ENCODE measurements around the gene DCTPP1. TPM values are rescaled to one million over a fixed set of nuclear protein-coding genes. Genes with fewer than 3 reads are reported as not detected.
A peak's percentile ranks its signal among the peaks of the same experiment; 100 is the strongest.

DCTPP1 gene
- total and polyA plus RNA-seq, 2 of the 13 experiments (the other 11 are each of a cell fraction or from before 2014, with no cell fraction given), result 54.8 to 74.4 TPM

DNA sequence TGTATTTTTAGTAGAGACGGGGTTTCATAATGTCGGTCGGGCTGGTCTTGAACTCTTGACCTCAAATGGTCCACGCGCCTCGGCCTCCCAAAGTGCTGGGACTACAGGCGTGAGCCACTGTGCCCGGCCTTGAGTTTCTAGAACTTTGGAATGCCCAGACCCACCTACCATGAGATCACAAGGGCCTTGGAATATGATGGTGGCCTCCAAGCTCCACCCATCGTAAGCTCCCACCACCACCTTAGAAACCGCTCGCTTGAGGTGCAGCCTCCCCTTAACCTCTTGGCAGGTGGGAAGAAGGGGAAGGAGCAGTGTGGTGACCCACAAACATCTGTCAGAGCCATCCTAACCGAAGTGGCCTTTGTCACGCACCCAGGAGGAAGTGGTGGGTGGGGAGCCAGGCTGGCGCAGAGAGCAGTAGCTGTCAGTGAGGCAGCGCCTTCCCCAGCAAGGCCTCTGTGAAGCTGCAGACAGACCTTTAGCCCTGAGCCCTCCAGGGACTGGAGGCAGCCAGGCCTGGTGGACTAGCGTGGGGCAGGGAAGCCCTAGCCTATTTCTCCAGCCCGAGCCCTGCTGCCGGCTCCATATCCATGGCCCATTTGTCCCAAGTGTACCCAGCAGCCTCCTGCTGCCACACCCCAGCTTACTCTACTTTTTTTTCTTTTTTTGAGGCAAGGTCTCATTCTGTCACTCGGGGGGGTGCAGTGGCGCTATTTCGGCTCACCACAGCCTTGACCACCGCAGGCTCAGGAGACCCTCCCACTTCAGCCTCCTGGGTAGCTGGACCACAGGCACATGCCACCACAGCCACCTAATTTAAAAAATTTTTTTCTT is 28.9 kb upstream of the DCTPP1 start (continued):
- TF ChIP-seq, protein P1, sequence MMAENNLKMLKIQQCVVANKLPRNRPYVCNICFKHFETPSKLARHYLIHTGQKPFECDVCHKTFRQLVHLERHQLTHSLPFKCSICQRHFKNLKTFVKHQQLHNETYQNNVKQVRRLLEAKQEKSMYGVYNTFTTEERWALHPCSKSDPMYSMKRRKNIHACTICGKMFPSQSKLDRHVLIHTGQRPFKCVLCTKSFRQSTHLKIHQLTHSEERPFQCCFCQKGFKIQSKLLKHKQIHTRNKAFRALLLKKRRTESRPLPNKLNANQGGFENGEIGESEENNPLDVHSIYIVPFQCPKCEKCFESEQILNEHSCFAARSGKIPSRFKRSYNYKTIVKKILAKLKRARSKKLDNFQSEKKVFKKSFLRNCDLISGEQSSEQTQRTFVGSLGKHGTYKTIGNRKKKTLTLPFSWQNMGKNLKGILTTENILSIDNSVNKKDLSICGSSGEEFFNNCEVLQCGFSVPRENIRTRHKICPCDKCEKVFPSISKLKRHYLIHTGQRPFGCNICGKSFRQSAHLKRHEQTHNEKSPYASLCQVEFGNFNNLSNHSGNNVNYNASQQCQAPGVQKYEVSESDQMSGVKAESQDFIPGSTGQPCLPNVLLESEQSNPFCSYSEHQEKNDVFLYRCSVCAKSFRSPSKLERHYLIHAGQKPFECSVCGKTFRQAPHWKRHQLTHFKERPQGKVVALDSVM (CRISPR knock-in tag; IDR thresholded peaks at IDR 0.05), result peak; percentile 82
- TF ChIP-seq TSC22D2 (CRISPR knock-in tag; IDR thresholded peaks at IDR 0.05; ENCODE audit: borderline replicate concordance) (0 out of 2 replicates have a peak, but pooled peaks have one; percentile 23), ZNF160 (CRISPR knock-in tag; IDR thresholded peaks at IDR 0.05) (0 out of 2 replicates have a peak, but pooled peaks have one; percentile 33), ZNF101 (CRISPR knock-in tag; IDR thresholded peaks at IDR 0.05; ENCODE audit: borderline replicate concordance, low read depth) (no peak), TMF1 (CRISPR knock-in tag; IDR thresholded peaks at IDR 0.05; ENCODE audit: low read depth) (no peak), SPEN (CRISPR knock-in tag; IDR thresholded peaks at IDR 0.05; ENCODE audit: low read depth) (peak; percentile 89), BCL6 (CRISPR knock-in tag; IDR thresholded peaks at IDR 0.05) (peak; percentile 40), KLF15 (CRISPR knock-in tag; IDR thresholded peaks at IDR 0.05; ENCODE audit: borderline replicate concordance) (no peak), JUND (CRISPR knock-in tag; IDR thresholded peaks at IDR 0.05) (no peak), PTBP1 (IDR thresholded peaks at IDR 0.05; ENCODE audit: low read depth, low read length, poor library complexity, severe bottlenecking) (no peak), EP300 (IDR thresholded peaks at IDR 0.05; ENCODE audit: low read depth in 2 of 2, low read length in 2 of 2) (no peak), EP300 (CRISPR knock-in tag; IDR thresholded peaks at IDR 0.05; ENCODE audit: borderline replicate concordance) (peak; percentile 45; the same call in 1 of the 2 replicates), ZNF773 (CRISPR knock-in tag; IDR thresholded peaks at IDR 0.05; ENCODE audit: borderline replicate concordance) (no peak), WIZ (CRISPR knock-in tag; IDR thresholded peaks at IDR 0.05) (no peak; the same call in 1 of the 2 replicates), CENPX (CRISPR knock-in tag; IDR thresholded peaks at IDR 0.05) (no peak), PAX8 (CRISPR knock-in tag; IDR thresholded peaks at IDR 0.05; ENCODE audit: borderline replicate concordance) (no peak), MZF1 (CRISPR knock-in tag; IDR thresholded peaks at IDR 0.05; ENCODE audit: borderline replicate concordance) (peak; percentile 94; the same call in 1 of the 2 replicates), ZNF24 (IDR thresholded peaks at IDR 0.05) (no peak)
- TF ChIP-seq, protein P2, sequence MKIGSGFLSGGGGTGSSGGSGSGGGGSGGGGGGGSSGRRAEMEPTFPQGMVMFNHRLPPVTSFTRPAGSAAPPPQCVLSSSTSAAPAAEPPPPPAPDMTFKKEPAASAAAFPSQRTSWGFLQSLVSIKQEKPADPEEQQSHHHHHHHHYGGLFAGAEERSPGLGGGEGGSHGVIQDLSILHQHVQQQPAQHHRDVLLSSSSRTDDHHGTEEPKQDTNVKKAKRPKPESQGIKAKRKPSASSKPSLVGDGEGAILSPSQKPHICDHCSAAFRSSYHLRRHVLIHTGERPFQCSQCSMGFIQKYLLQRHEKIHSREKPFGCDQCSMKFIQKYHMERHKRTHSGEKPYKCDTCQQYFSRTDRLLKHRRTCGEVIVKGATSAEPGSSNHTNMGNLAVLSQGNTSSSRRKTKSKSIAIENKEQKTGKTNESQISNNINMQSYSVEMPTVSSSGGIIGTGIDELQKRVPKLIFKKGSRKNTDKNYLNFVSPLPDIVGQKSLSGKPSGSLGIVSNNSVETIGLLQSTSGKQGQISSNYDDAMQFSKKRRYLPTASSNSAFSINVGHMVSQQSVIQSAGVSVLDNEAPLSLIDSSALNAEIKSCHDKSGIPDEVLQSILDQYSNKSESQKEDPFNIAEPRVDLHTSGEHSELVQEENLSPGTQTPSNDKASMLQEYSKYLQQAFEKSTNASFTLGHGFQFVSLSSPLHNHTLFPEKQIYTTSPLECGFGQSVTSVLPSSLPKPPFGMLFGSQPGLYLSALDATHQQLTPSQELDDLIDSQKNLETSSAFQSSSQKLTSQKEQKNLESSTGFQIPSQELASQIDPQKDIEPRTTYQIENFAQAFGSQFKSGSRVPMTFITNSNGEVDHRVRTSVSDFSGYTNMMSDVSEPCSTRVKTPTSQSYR (CRISPR knock-in tag; IDR thresholded peaks at IDR 0.05; ENCODE audit: borderline replicate concordance), result peak; percentile 26; the same call in 1 of the 2 replicates
- TF ChIP-seq, protein P3, sequence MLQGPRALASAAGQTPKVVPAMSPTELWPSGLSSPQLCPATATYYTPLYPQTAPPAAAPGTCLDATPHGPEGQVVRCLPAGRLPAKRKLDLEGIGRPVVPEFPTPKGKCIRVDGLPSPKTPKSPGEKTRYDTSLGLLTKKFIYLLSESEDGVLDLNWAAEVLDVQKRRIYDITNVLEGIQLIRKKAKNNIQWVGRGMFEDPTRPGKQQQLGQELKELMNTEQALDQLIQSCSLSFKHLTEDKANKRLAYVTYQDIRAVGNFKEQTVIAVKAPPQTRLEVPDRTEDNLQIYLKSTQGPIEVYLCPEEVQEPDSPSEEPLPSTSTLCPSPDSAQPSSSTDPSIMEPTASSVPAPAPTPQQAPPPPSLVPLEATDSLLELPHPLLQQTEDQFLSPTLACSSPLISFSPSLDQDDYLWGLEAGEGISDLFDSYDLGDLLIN (CRISPR knock-in tag; IDR thresholded peaks at IDR 0.05; ENCODE audit: borderline replicate concordance), result no peak
- TF ChIP-seq, protein P4, sequence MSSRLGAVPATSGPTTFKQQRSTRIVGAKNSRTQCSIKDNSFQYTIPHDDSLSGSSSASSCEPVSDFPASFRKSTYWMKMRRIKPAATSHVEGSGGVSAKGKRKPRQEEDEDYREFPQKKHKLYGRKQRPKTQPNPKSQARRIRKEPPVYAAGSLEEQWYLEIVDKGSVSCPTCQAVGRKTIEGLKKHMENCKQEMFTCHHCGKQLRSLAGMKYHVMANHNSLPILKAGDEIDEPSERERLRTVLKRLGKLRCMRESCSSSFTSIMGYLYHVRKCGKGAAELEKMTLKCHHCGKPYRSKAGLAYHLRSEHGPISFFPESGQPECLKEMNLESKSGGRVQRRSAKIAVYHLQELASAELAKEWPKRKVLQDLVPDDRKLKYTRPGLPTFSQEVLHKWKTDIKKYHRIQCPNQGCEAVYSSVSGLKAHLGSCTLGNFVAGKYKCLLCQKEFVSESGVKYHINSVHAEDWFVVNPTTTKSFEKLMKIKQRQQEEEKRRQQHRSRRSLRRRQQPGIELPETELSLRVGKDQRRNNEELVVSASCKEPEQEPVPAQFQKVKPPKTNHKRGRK (CRISPR knock-in tag; IDR thresholded peaks at IDR 0.05), result no peak

Data from HepG2 (cell line).